HepG2 (cell line): Measurements from ENCODE around the gene ERP44. TPM values are rescaled to one million over a fixed set of nuclear protein-coding genes. Genes with fewer than 3 reads are reported as not detected.

Experiments
- ATAC-seq: fragments of 200-7000 bp; cut with Tn5 transposase; 3 replicates; pipeline ENCODE4 v1.9.1; 2020; ENCODE audit warnings: mild to moderate bottlenecking, moderate library complexity
- BruUV-seq: library from RNA; stranded (reverse); fragments of 400-500 nt; replicated peaks from 2 replicates; lab custom pipeline; 2021; lab: Mats Ljungman, UMichigan
- CTCF ChIA-PET: fragments of 300-600 bp; formaldehyde crosslinking; extraction: SDS; loops from one replicate; lab custom pipeline; 2021; ENCODE audit warnings: low total read pairs, inconsistent platforms, low intra/inter-chr PET ratio; lab: Yijun Ruan, JAX
- POLR2A ChIA-PET: fragments of 350-600 bp; sonication (Branson Sonifier 250); formaldehyde crosslinking; loops from one replicate; lab custom pipeline; 2020; ENCODE audit warnings: antibody characterized with exemption, inconsistent platforms; lab: Yijun Ruan, JAX
- DNase-seq: peaks from one replicate; pipeline ENCODE4 v3.0.0-alpha.2; 2015; ENCODE audit warnings: low spot score
- FAIRE-seq: peaks from 3 replicates; lab custom pipeline; 2011; peaks lifted over from hg19 to GRCh38; lab: Jason Lieb, UNC
- H2AFZ ChIP-seq: one replicate; pipeline ENCODE4 v1.6.1; 2011; ENCODE audit warnings: low read length, inconsistent platforms
- H3K27ac ChIP-seq: fragments of 300-600 bp; 3 replicates; pipeline ENCODE4 v1.8.0; 2011; ENCODE audit warnings: mixed run types, mild to moderate bottlenecking, mixed read lengths, low read length, inconsistent platforms; ENCODE audit not compliant: insufficient read depth; ENCODE audit errors: extremely low read length
- H3K27me3 ChIP-seq, 2 experiments: fragments of 200-600 bp in 1 of 2; 2 replicates in 1 of 2; 3 replicates in 1 of 2; pipeline versions ENCODE4 v1.6.0 to v1.8.0; 2011; ENCODE audit warnings: low read length in 2 of 2, mild to moderate bottlenecking in 2 of 2, moderate library complexity in 2 of 2, inconsistent platforms in 1 of 2; ENCODE audit not compliant: insufficient read depth in 2 of 2, control insufficient read depth in 1 of 2
- H3K36me3 ChIP-seq, 2 experiments: fragments of 200-600 bp in 1 of 2; replicated peaks in 1 of 2; 2 replicates in 1 of 2; 3 replicates in 1 of 2; pipeline versions ENCODE4 v1.5.1 to v1.8.0; 2011; ENCODE audit warnings: low read length in 2 of 2, inconsistent platforms in 1 of 2; ENCODE audit not compliant: insufficient read depth in 2 of 2, control insufficient read depth in 1 of 2
- H3K4me1 ChIP-seq: 2 replicates; pipeline ENCODE4 v1.5.1; 2012; ENCODE audit warnings: low read length, inconsistent platforms; ENCODE audit not compliant: insufficient read depth
- H3K4me2 ChIP-seq: 2 replicates; pipeline ENCODE4 v1.6.0; 2011; ENCODE audit warnings: low read depth, low read length, inconsistent platforms
- H3K4me3 ChIP-seq, 3 experiments: fragments of 200-600 bp in 1 of 3; sonication (generic), shearing (Covaris generic) in 1 of 3; replicated peaks in 1 of 3; 2 replicates each; pipeline ENCODE4 v1.5.1; 2011 to 2016; ENCODE audit warnings: low read length in 3 of 3, inconsistent platforms in 2 of 3, low read depth in 2 of 3, mild to moderate bottlenecking in 2 of 3, control low read depth in 1 of 3, mixed read lengths in 1 of 3; ENCODE audit not compliant: insufficient read depth in 1 of 3
- H3K79me2 ChIP-seq: one replicate; pipeline ENCODE4 v1.6.1; 2011; ENCODE audit warnings: low read length, inconsistent platforms; ENCODE audit not compliant: insufficient read depth
- H3K9ac ChIP-seq: 2 replicates; pipeline ENCODE4 v1.6.0; 2011; ENCODE audit warnings: mild to moderate bottlenecking, low read depth, low read length, inconsistent platforms; ENCODE audit not compliant: insufficient read depth
- H3K9me3 ChIP-seq: 2 replicates; pipeline ENCODE4 v1.5.1; 2012; ENCODE audit warnings: mild to moderate bottlenecking, low read length
- H4K20me1 ChIP-seq: 2 replicates; pipeline ENCODE4 v1.6.0; 2011; ENCODE audit warnings: inconsistent platforms, mild to moderate bottlenecking, low read length, moderate library complexity; ENCODE audit not compliant: insufficient read depth
- MED13 ChIP-seq: sonication (generic); formaldehyde crosslinking; IDR thresholded peaks from 2 replicates; pipeline ENCODE4 v1.5.0; 2020; ENCODE audit warnings: missing genetic modification reagents
- MED8 ChIP-seq: sonication (generic); formaldehyde crosslinking; IDR thresholded peaks from 2 replicates; pipeline ENCODE4 v1.8.1; 2023; ENCODE audit warnings: mild to moderate bottlenecking, missing genetic modification reagents; ENCODE audit not compliant: insufficient replicate concordance
- MEF2D ChIP-seq: sonication (generic); formaldehyde crosslinking; IDR thresholded peaks from 2 replicates; pipeline ENCODE4 v1.5.1; 2020; ENCODE audit warnings: mild to moderate bottlenecking, missing genetic modification reagents
- PAX8 ChIP-seq: sonication (generic); formaldehyde crosslinking; IDR thresholded peaks from 2 replicates; pipeline ENCODE4 v1.8.0; 2022; ENCODE audit warnings: mild to moderate bottlenecking, missing genetic modification reagents, borderline replicate concordance
- RXRB ChIP-seq: IDR thresholded peaks from 2 replicates; pipeline ENCODE4 v1.6.1; 2016; ENCODE audit warnings: borderline replicate concordance, missing genetic modification reagents, missing compliant biosample characterization
- TCF7L2 ChIP-seq: IDR thresholded peaks from 2 replicates; pipeline ENCODE4 v1.6.1; 2011; ENCODE audit warnings: mild to moderate bottlenecking, low read depth, low read length, moderate library complexity
- ZNF547 ChIP-seq: sonication (generic); formaldehyde crosslinking; IDR thresholded peaks from 2 replicates; pipeline ENCODE4 v1.5.1; 2020; ENCODE audit warnings: mild to moderate bottlenecking, missing genetic modification reagents
- ZNF724P ChIP-seq: sonication (generic); formaldehyde crosslinking; IDR thresholded peaks from 2 replicates; pipeline ENCODE4 v1.8.0; 2022; ENCODE audit warnings: missing genetic modification reagents, borderline replicate concordance
- ZNF816 ChIP-seq: sonication (generic); formaldehyde crosslinking; IDR thresholded peaks from 2 replicates; pipeline ENCODE4 v1.8.0; 2022; ENCODE audit warnings: missing genetic modification reagents, mild to moderate bottlenecking, borderline replicate concordance
- WGBS: methylation state at CpG from one replicate; pipeline ENCODE4 v1.1.6; 2017; ENCODE audit warnings: low lambda C conversion rate; 5-methylcytosine and 5-hydroxymethylcytosine counted together
- in situ Hi-C: cut with HindIII; loops from 2 replicates; pipeline ENCODE4 v1.10.0; 2017; ENCODE audit warnings: low pct_unique_long_range_greater_than_20kb; ENCODE audit not compliant: extremely low pct_ligation_motif_present
- intact Hi-C: fragments of 100-400 bp; cut with micrococcal nuclease; formaldehyde crosslinking; loops from one replicate; pipeline ENCODE4 v1.10.0; 2022; ENCODE audit not compliant: unreplicated experiment
- polyA plus RNA-seq, 8 experiments: library from polyadenylated mRNA; depleted of rRNA in 3 of 8; stranded (reverse) in 7 of 8; unstranded in 1 of 8; fragments of >200 nt; fragmentation: Illumina TruSeq in 4 of 8; extraction: Trizol in 4 of 8; gene quantifications; 2 replicates each; pipeline versions ENCODE4 v1.2.1 to v1.2.3, GENCODE V29; 2011 to 2016; ENCODE audit warnings: low read depth in 4 of 8, missing spikeins in 1 of 8, mixed read lengths in 1 of 8; ENCODE audit not compliant: insufficient read depth in 1 of 8
- total RNA-seq, 5 experiments: library from RNA; depleted of rRNA; stranded (reverse); fragments of >200 nt; fragmentation: Illumina TruSeq; extraction: Trizol; gene quantifications; 2 replicates each; pipeline ENCODE4 v1.2.3, GENCODE V29; 2016; ENCODE audit warnings: low read depth in 1 of 5
- TF ChIP-seq, protein P1 (sequence below): sonication (generic); formaldehyde crosslinking; IDR thresholded peaks from 2 replicates; pipeline ENCODE4 v1.8.0; 2022; ENCODE audit warnings: mild to moderate bottlenecking, missing genetic modification reagents, borderline replicate concordance
- TF ChIP-seq, protein P2 (sequence below): sonication (generic); formaldehyde crosslinking; IDR thresholded peaks from 2 replicates; pipeline ENCODE4 v1.4.0; 2020; ENCODE audit warnings: mild to moderate bottlenecking, low read depth, missing genetic modification reagents
- TF ChIP-seq, protein P3 (sequence below): sonication (generic); formaldehyde crosslinking; IDR thresholded peaks from 2 replicates; pipeline ENCODE4 v1.4.0; 2020; ENCODE audit warnings: missing genetic modification reagents, mild to moderate bottlenecking, borderline replicate concordance
- TF ChIP-seq, protein P4 (sequence below): IDR thresholded peaks from 2 replicates; pipeline ENCODE4 v1.6.1; 2016; ENCODE audit warnings: control low read depth
- TF ChIP-seq, protein P5 (sequence below): sonication (generic); formaldehyde crosslinking; IDR thresholded peaks from 2 replicates; pipeline ENCODE4 v1.8.1; 2023; ENCODE audit warnings: mild to moderate bottlenecking, inconsistent platforms, moderate library complexity, missing genetic modification reagents, borderline replicate concordance

The ERP44 gene
- total and polyA plus RNA-seq, 2 of the 13 experiments (the other 11 are each of a cell fraction or from before 2014, with no cell fraction given): 8.9 to 13.8 TPM

DNA sequence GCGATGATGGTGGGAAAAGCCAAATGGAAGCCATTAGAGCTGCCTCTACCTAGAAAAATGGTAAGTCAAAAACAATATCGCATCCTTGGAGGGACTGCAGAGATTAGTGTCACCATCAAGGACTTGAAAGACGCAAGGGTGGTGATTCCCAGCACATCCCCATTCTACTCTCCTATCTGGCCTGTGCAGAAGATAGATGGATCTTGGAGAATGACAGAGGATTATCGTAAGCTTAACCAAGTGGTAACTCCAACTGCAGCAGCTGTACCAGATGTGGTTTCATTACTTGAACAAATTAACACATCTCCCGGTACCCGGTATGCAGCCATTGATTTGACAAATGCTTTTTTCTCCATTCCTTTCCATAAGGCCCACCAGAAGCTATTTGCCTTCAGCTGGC, 23.8 kb downstream of the ERP44 start:
- in situ Hi-C loops: no loop called here
- TF ChIP-seq, protein P1, sequence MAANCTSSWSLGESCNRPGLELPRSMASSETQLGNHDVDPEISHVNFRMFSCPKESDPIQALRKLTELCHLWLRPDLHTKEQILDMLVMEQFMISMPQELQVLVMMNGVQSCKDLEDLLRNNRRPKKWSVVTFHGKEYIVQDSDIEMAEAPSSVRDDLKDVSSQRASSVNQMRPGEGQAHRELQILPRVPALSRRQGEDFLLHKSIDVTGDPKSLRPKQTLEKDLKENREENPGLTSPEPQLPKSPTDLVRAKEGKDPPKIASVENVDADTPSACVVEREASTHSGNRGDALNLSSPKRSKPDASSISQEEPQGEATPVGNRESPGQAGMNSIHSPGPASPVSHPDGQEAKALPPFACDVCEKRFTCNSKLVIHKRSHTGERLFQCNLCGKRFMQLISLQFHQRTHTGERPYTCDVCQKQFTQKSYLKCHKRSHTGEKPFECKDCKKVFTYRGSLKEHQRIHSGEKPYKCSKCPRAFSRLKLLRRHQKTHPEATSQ (CRISPR knock-in tag): no peak
- TF ChIP-seq MED8: no peak
- no peak for TF ChIP-seq MED13 (CRISPR knock-in tag)
- TF ChIP-seq, protein P2, sequence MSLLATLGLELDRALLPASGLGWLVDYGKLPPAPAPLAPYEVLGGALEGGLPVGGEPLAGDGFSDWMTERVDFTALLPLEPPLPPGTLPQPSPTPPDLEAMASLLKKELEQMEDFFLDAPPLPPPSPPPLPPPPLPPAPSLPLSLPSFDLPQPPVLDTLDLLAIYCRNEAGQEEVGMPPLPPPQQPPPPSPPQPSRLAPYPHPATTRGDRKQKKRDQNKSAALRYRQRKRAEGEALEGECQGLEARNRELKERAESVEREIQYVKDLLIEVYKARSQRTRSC: no peak
- TF ChIP-seq, protein P3, sequence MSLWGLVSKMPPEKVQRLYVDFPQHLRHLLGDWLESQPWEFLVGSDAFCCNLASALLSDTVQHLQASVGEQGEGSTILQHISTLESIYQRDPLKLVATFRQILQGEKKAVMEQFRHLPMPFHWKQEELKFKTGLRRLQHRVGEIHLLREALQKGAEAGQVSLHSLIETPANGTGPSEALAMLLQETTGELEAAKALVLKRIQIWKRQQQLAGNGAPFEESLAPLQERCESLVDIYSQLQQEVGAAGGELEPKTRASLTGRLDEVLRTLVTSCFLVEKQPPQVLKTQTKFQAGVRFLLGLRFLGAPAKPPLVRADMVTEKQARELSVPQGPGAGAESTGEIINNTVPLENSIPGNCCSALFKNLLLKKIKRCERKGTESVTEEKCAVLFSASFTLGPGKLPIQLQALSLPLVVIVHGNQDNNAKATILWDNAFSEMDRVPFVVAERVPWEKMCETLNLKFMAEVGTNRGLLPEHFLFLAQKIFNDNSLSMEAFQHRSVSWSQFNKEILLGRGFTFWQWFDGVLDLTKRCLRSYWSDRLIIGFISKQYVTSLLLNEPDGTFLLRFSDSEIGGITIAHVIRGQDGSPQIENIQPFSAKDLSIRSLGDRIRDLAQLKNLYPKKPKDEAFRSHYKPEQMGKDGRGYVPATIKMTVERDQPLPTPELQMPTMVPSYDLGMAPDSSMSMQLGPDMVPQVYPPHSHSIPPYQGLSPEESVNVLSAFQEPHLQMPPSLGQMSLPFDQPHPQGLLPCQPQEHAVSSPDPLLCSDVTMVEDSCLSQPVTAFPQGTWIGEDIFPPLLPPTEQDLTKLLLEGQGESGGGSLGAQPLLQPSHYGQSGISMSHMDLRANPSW (CRISPR knock-in tag): no peak
- TF ChIP-seq, protein P4, sequence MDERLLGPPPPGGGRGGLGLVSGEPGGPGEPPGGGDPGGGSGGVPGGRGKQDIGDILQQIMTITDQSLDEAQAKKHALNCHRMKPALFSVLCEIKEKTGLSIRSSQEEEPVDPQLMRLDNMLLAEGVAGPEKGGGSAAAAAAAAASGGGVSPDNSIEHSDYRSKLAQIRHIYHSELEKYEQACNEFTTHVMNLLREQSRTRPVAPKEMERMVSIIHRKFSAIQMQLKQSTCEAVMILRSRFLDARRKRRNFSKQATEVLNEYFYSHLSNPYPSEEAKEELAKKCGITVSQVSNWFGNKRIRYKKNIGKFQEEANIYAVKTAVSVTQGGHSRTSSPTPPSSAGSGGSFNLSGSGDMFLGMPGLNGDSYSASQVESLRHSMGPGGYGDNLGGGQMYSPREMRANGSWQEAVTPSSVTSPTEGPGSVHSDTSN: no peak
- TF ChIP-seq ZNF547 (CRISPR knock-in tag): no peak
- TF ChIP-seq RXRB: no peak
- no peak for TF ChIP-seq PAX8 (CRISPR knock-in tag)
- TF ChIP-seq, protein P5, sequence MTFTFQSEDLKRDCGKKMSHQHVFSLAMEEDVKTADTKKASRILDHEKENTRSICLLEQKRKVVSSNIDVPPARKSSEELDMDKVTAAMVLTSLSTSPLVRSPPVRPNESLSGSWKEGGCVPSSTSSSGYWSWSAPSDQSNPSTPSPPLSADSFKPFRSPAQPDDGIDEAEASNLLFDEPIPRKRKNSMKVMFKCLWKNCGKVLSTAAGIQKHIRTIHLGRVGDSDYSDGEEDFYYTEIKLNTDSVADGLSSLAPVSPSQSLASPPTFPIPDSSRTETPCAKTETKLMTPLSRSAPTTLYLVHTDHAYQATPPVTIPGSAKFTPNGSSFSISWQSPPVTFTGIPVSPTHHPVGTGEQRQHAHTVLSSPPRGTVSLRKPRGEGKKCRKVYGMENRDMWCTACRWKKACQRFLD: no peak
- TF ChIP-seq MEF2D: no peak
- no peak for TF ChIP-seq ZNF724P (CRISPR knock-in tag)
- TF ChIP-seq ZNF816 (CRISPR knock-in tag): no peak
- TF ChIP-seq TCF7L2: no peak
- no peak overlapping the region for H3K27ac ChIP-seq
- no TSS peak for BruUV-seq
- no peak overlapping the region for H3K4me3 ChIP-seq
- H2AFZ ChIP-seq: no peak overlapping the region
- no peak for FAIRE-seq
- H3K27me3 ChIP-seq: no peaks in the 10 kb centered on the region
- ChIA-PET POLR2A (no interaction called here), CTCF (no interaction called here)
- H3K79me2 ChIP-seq: peaks cover 27% of the 10 kb centered on the region
- 0 out of 2 replicates have a peak, but pooled peaks cover 4% of the 10 kb centered on the region for H4K20me1 ChIP-seq
- WGBS: 97% methylated on average over 6 of the region's 6 CpGs
- no peaks in the 10 kb centered on the region for H3K9me3 ChIP-seq
- intact Hi-C loops: no loop called here
- ATAC-seq: no peak
- no peaks in the 10 kb centered on the region; a peak in 1 of 5 replicates for H3K36me3 ChIP-seq
- no peaks in the 10 kb centered on the region; the same call in 1 of the 2 replicates for H3K4me1 ChIP-seq
- H3K4me2 ChIP-seq: no peak overlapping the region
- no peak for DNase-seq
- H3K9ac ChIP-seq: no peak overlapping the region
